BJ (cell line): ENCODE results near the gene ARG2. TPM values are rescaled to one million over a fixed set of nuclear protein-coding genes. Genes with fewer than 3 reads are reported as not detected.
A peak's percentile ranks its signal among the peaks of the same experiment; 100 is the strongest.
"Not testable (repeated sequence)": the region's sequence is repeated elsewhere in the genome, so short reads cannot be mapped to it uniquely, and the experiment has no call there.

Experiments used
- CTCF ChIA-PET: fragments of 350-600 bp; formaldehyde crosslinking; extraction: SDS; loops from one replicate; lab custom pipeline; 2021; ENCODE audit warnings: antibody characterized with exemption, inconsistent platforms; lab: Yijun Ruan, JAX
- POLR2A ChIA-PET: fragments of 300-600 bp; sonication (Branson Sonifier 250); formaldehyde crosslinking; extraction: SDS; loops from one replicate; lab custom pipeline; 2021; ENCODE audit warnings: antibody characterized with exemption; lab: Charles Lee
- DNase-seq: peaks from one replicate; pipeline ENCODE4 v3.0.0-alpha.2; 2011; ENCODE audit warnings: low read depth
- H3K27me3 ChIP-seq: 2 replicates; pipeline ENCODE4 v1.6.0; 2011; ENCODE audit warnings: low read length; ENCODE audit not compliant: control insufficient read depth, insufficient read depth
- H3K36me3 ChIP-seq: 2 replicates; pipeline ENCODE4 v1.5.1; 2011; ENCODE audit warnings: low read length; ENCODE audit not compliant: control insufficient read depth, insufficient read depth
- H3K4me3 ChIP-seq: 2 replicates; pipeline ENCODE4 v1.5.1; 2011; ENCODE audit warnings: low read depth, mild to moderate bottlenecking, control low read depth, low read length
- CTCF ChIP-seq: IDR thresholded peaks from 2 replicates; pipeline ENCODE4 v1.5.1; 2011; ENCODE audit warnings: low read depth, mild to moderate bottlenecking, control low read depth, inconsistent platforms, low read length, moderate library complexity; ENCODE audit not compliant: insufficient read depth
- polyA plus RNA-seq: library from polyadenylated mRNA; depleted of rRNA; stranded (reverse); fragments of >200 nt; gene quantifications from 2 replicates; pipeline ENCODE4 v1.2.3, GENCODE V29; 2011

ARG2 gene
- polyA plus RNA-seq, 1 experiment, result 7.7 TPM

GRCh38 chr14:67595392-67595791 is 24.3 kb upstream of the ARG2 start:
- Histone ChIP-seq H3K36me3 (peaks cover 2% of the 10 kb centered on the region; the same call in 1 of the 2 replicates), H3K4me3 (no peak overlapping the region), H3K27me3 (no peaks in the 10 kb centered on the region)
- ChIA-PET POLR2A (no interaction called here), CTCF (interaction anchor here (1.4 kb wide), 2 partner anchors 11 to 24 kb away, joined by 3 to 6 read pairs; no protein-coding TSS in a partner anchor)
- TF ChIP-seq CTCF, result no peak
- DNase-seq, result no peak

GRCh38 chr14:67599698-67600561 is 19.8 kb upstream of the ARG2 start, which contains the start of gene PIGH:
TSS of gene PIGH (minus strand) at chr14:67600268. CDS start at chr14:67600203, 65 bp downstream.
- POLR2A ChIA-PET, result no interaction called here

DNA sequence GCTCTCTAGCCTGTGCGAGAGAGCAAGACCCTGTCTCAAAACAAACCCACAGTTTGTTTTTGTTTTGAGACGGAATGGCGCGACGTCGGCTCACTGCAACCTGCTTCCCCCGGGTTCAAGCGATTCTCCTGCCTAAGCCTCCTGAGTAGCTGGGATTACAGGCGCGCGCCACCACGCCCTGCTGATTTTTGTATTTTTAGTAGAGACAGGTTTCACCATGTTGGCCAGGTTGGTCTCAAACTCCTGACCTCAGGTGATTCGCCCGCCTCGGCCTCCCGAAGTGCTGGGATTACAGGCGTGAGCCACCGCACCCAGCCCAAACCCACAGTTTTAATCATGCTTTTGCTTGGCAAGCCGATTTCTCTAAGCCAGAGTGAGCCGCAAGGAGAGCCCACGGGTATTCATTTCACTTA is 19.2 kb upstream of the ARG2 start:
- DNase-seq, H3K27me3 ChIP-seq, H3K36me3 ChIP-seq, POLR2A ChIA-PET: not testable (repeated sequence)
- CTCF ChIA-PET, result interaction anchor here (0.8 to 3.8 kb wide), 16 partner anchors 10 to 173 kb away, joined by 3 to 23 read pairs (median 5); partner anchors contain the start of gene ARG2
- peak overlapping the region; percentile 94 for H3K4me3 ChIP-seq

More at GRCh38 chr14:67599698-67600561, 19.8 kb upstream of the ARG2 start, which contains the start of gene PIGH:
- peak within 1 kb of the TSS; percentile 94 for H3K4me3 ChIP-seq
- CTCF ChIA-PET, result interaction anchor here (0.6 to 3.8 kb wide), 21 partner anchors 9 to 1643 kb away, joined by 3 to 23 read pairs (median 5); partner anchors contain the start of gene ARG2
- DNase-seq, result peak; percentile 17
- H3K27me3 ChIP-seq, result no peaks in the 10 kb centered on the region; the same call in 1 of the 2 replicates
- H3K36me3 ChIP-seq, result no peaks in the 10 kb centered on the region
- peak; percentile 57 for TF ChIP-seq CTCF

GRCh38 chr14:67602076-67602475 is 17.6 kb upstream of the ARG2 start:
- no peak for TF ChIP-seq CTCF
- ChIA-PET POLR2A (no interaction called here), CTCF (no interaction called here)
- no peak for DNase-seq
- no peaks in the 10 kb centered on the region; the same call in 1 of the 2 replicates for H3K27me3 ChIP-seq
- no peaks in the 10 kb centered on the region for H3K36me3 ChIP-seq
- H3K4me3 ChIP-seq, result no peak overlapping the region

DNA sequence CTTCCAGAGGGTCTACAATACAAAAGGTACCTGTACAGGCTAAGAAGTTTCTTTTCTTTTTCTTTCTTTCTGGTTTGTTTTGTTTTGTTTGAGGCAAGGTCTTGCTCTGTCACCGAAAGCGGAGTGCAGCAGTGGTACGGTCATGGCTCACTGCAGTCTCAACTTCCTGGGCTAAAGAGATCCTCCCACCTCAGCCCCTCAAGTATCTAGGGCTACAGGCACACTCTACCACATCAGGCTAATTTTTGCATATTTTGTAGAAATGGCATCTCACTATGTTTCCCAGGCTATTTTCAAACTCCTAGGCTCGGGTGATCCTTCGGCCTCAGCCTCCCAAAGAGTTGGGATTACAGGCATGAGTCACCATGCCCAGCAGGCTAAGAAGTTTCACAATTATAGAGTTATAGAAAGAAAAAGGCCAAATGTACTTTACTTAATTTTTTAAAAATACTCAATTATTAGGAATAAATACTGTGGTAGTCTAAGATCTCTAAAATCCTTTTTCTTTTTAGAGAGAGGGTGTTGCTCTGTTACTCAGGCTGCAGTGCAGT is 16.6 kb upstream of the ARG2 start:
- Histone ChIP-seq H3K36me3 (no peaks in the 10 kb centered on the region), H3K27me3 (no peaks in the 10 kb centered on the region; the same call in 1 of the 2 replicates), H3K4me3 (no peak overlapping the region)
- POLR2A ChIA-PET, result no interaction called here
- no peak for DNase-seq
- CTCF ChIA-PET, result interaction anchor here (2.2 kb wide), 1 partner anchor 64 kb away, joined by 7 read pairs; no protein-coding TSS in a partner anchor
- TF ChIP-seq CTCF, result no peak
